A673 (cell line): ENCODE data around the gene SCAMP4.

Experiments used
- CTCF ChIP-seq: fragments of 300-800, 200-600 bp; sonication (generic); conservative IDR thresholded peaks from 2 replicates; pipeline ENCODE4 v1.5.1; 2017; ENCODE audit warnings: low read depth, mild to moderate bottlenecking, antibody characterized with exemption, low read length, moderate library complexity, mixed read lengths
- EZH2 ChIP-seq: fragments of 200-600 bp; sonication (generic); IDR thresholded peaks from 2 replicates; pipeline ENCODE4 v1.6.1; 2017; ENCODE audit warnings: borderline replicate concordance, low read depth, mild to moderate bottlenecking, mixed read lengths, antibody characterized with exemption, low read length; ENCODE audit not compliant: poor library complexity, severe bottlenecking

GRCh38 chr19:1913781-1914577 lies 8.8 kb downstream of the SCAMP4 start:
- TF ChIP-seq CTCF (no peak), EZH2 (no peak)
